HL-60/S4 (cell line): ENCODE measurements around the gene KMT2E.

ENCODE experiments used
- in situ Hi-C: fragments of 300-500 bp; cut with MboI; formaldehyde crosslinking; loops from 2 replicates; pipeline ENCODE4 v1.14.3; 2022; ENCODE audit warnings: low sequenced_read_pairs

KMT2E gene

DNA sequence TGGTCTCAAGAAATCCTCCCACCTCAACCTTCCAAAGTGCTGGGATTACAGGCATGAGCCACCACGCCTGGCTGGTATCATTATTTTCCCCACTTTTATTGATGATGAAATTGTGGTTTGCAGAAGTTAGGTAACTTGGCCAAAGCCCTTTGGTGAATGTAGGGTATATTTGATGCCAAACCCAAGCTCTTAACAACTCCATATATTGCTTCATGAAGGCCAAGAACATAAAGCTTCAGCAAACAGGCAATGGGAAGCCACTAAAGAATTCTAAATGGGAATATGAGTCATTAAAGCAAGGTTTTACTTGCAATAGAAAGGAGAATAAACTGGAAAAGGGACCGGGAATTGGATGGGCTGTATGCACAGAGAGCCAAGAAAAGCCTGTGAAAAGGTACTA lies 142.7 kb downstream of the KMT2E start:
- in situ Hi-C loops: no loop called here

- in situ Hi-C loops: no loop called here
Observed at GRCh38 chr7:105157278-105157677, 143.3 kb downstream of the KMT2E start.

DNA sequence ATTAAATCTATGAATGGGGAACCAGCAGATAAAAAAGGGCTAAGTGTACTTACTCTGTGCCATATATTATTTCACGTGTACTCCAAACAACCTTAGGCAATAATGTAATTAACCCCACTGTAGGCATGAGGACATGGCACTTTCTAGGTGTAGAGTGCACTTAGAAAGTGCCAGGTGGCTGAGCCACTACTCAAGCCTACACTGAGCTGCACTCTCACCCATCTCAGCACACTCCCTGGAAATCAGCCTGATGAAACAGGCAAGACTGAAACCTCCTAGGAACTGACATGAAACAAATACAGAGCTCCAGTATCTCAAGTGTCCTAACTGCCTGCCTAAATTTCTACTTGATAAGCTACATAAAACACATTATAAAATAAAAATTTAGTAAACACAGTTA lies 147.4 kb downstream of the KMT2E start:
- in situ Hi-C loops: no loop called here
